PC-9 (cell line): ENCODE measurements around the gene UTP4.

ENCODE experiments used
- EZH2 ChIP-seq: fragments of 200-600 bp; sonication (generic); IDR thresholded peaks from 2 replicates; pipeline ENCODE4 v1.8.0; 2017; ENCODE audit warnings: antibody characterized with exemption, low read depth
- TF ChIP-seq, protein P1 (sequence below): fragments of 200-600 bp; sonication (generic); conservative IDR thresholded peaks from 2 replicates; pipeline ENCODE4 v1.6.1; 2017; ENCODE audit warnings: mixed run types, antibody characterized with exemption, mild to moderate bottlenecking, moderate library complexity

DNA sequence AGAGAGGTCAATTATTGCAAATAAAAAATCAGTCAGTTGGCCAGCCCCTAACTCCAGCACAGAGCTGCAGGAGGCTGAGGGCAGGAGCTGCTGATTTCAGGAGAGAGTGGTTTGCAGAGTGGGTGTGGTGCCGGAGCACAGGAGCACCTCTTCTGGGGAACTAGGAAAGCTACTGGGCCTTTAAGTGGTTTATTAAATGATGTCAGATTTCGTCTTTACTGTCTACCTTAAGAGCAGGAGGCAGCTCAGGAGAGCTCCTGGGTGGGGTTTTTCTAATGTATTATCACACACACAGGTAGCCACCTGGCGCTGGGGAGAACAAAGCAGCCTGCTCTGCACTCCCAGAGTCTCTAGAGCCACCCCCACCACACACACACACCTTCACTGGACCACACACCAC, 38.5 kb upstream of the UTP4 start:
- TF ChIP-seq, protein P1, sequence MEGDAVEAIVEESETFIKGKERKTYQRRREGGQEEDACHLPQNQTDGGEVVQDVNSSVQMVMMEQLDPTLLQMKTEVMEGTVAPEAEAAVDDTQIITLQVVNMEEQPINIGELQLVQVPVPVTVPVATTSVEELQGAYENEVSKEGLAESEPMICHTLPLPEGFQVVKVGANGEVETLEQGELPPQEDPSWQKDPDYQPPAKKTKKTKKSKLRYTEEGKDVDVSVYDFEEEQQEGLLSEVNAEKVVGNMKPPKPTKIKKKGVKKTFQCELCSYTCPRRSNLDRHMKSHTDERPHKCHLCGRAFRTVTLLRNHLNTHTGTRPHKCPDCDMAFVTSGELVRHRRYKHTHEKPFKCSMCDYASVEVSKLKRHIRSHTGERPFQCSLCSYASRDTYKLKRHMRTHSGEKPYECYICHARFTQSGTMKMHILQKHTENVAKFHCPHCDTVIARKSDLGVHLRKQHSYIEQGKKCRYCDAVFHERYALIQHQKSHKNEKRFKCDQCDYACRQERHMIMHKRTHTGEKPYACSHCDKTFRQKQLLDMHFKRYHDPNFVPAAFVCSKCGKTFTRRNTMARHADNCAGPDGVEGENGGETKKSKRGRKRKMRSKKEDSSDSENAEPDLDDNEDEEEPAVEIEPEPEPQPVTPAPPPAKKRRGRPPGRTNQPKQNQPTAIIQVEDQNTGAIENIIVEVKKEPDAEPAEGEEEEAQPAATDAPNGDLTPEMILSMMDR: no peak
- TF ChIP-seq EZH2: no peak
